Activated CD4-positive, alpha-beta T cell treated with anti-CD3 and anti-CD28 coated beads for 1 hour (primary cell): Measurements from ENCODE around the gene OGFOD3.
"Not testable (repeated sequence)": the region's sequence is repeated elsewhere in the genome, so short reads cannot be mapped to it uniquely, and the experiment has no call there.

Experiments used
- DNase-seq: peaks from one replicate; pipeline ENCODE4 v3.0.0-alpha.2; 2020

The OGFOD3 gene

DNA sequence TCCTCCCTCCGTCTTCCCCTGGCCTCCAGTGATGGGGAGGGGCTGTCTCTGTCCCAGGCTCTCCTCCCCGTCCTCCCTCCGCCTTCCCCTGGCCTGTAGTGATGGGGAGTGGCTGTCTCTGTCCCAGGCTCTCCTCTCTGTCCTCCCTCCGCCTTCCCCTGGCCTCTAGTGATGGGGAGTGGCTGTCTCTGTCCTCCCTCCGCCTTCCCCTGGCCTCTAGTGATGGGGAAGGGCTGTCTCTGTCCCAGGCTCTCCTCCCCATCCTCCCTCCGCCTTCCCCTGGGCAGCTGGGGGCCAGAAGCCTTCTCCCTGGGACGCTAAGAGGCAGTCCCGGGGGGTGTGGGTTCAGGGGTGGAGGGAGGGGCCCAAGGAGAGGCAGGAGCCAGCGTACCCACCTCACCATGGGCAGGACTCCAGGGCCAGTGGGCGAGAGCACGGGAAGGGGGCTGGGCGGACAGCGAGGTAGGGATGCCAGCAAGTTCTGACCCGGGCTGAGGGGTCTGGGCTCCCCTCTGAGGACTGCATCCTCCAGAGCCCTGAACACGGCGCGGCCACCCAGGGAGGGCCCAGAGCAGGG lies 32.0 kb downstream of the OGFOD3 start:
- no peak for DNase-seq

GRCh38 chr17:82385559-82386254 lies 32.7 kb downstream of the OGFOD3 start:
- no peak for DNase-seq

GRCh38 chr17:82384730-82385481 lies 33.5 kb downstream of the OGFOD3 start:
- DNase-seq: no peak

DNA sequence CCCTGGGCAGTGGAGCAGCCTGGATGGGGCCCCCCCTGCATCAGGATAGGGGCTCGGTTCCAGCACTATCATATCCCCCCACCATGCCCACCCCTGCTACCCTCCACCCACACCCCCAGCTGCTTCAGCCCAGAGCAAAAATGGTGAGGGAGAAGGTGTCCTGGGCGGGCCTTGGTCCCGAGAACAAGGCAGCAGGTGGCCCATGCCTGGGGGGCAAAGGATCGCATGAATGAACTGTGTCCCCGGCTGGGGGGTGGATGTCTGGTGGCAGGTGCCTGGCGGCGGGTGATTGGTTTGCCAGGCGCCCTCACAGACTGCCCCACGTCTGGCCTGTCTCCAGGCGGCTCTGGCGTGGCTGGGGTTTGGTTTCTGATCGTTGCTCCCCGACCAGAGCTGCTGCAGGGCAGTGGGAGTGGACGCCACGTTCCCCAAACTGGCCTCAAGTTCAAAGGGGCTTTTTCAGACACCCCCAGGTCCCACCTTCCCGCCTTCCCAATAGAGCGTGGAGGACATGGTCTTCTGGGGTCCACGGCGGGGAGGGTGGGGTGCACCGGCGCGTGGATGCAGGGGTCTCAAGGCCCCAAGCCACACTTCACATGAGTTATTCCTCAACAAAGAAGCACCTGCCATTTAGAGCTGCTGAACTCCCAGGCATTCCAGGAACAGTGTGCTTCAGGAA lies 34.2 kb downstream of the OGFOD3 start:
- DNase-seq: no peak

DNA sequence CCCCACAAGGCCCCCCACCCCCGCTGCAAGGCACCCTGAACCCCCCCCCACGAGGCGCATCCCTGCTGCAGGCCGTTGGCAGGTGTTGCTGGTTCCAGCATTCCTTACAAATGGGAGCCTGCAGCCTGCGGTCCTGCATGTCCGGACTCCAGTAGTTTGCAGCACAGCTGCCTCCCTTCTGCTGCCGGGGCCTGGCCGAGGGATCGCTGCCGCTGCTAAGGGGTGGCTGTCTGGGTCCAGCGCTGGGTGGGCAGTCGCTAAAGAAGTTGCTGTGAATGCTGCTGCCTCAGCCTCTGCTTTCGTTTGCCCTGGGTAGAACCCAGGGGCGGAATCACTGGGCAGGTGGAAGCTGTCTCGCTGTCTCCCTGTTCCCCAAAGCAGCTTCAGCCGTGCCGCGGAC lies 35.0 kb downstream of the OGFOD3 start:
- no peak for DNase-seq

DNA sequence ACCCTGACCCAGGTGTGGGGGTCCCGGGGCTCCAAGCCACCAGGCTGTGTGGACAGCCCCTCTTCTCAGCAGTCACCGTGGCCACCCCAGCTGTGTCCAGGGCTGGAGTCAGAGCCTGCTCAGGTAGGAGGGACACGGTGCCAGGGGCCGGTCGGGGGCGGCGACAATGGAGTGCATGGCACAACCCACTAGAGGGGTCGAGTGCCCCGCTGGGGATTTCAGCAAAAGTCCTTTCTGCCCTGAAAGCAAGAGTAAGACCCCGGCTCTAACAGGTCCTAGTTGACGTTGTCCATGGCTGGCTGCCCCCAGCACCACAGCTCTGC lies 35.5 kb downstream of the OGFOD3 start:
- DNase-seq: no peak

DNA sequence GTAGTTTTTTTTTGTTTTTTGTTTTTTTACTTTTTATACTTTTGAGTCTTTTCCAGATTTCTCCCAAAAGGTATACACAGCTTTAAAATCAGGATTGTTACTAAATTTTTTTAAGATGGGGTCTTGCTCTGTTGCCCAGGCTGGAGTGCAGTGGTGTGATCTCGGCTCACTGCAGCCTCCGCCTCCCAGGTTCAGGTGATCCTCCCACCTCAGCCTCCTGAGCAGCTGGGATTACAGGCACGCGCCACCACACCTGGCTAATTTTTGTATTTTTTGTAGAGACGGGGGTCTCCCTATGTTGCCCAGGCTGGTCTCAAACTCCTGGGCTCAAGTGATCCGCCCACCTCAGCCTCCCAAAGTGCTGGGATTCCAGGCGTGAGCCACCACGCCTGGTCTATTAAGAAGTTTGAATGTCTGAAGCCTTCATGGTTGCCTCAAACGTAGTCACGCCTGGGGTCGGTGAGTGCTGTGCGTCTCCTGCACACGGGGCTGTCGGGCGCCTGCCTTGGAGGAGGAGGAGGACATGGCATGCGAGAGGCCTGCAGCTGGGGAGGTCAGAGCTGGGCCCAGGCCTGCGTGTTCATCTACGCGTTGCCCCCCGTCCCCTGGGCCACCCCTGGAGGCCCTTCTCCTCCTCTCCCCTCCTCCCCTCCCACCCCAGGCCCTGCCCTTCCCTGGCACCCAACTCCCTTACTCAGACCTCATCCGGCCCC lies 36.0 kb downstream of the OGFOD3 start:
- not testable (repeated sequence) for DNase-seq

- not testable (repeated sequence) for DNase-seq
Observed at GRCh38 chr17:82381703-82382009, 36.7 kb downstream of the OGFOD3 start.

DNA sequence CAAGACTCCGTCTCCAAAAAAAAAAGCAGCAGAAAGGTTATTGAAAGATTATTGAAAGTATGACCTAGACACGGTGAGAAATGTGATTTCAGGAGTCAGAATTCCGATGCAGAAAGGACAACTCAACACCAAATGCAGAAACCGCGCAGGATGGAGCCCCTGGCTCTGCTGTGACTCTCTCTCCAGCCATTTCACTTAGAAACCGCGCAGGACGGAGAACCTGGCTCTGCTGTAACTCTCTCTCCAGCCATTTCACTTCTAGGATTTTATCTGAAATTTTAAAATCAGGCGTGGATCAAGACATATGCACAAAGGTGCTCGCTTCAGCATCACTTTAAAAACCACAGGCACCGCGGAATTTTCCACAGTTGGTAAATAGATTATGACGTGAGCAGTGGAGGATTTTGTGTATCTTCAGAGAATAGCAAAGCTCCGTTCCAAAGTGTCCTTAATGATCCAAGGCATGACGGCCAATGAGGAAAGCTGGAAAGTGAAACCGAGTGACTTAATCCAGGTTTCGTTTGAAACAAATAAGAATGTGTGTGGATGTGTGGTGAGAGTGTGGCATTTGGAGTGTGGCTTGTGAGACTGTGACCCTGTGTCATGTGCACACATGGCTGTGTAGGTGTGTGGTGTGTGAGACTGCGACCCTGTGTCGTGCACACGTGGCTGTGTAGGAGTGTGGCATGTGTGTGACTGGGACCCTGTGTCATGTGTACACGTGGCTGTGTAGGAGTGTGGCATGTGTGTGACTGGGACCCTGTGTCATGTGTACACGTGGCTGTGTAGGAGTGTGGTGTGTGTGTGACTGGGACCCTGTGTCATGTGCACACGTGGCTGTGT lies 37.3 kb downstream of the OGFOD3 start:
- no peak for DNase-seq

DNA sequence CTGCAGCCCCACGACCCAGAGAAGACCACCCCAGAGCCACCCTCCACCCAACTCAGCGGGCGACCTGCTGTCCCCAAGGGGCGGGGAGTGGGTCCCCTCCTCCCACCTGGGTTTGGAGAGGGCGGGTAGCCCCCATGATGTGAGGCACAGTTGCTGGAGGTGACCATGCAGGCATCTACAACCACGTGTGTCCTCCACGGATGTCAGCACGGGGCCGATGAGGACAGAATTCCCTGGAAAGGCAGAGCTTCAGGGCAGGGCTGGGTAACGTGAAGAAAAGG lies 39.7 kb downstream of the OGFOD3 start:
- no peak for DNase-seq

- DNase-seq: no peak
Observed at GRCh38 chr17:82377924-82378740, 40.3 kb downstream of the OGFOD3 start.

- DNase-seq: not testable (repeated sequence)
Observed at GRCh38 chr17:82377294-82377693, 41.1 kb downstream of the OGFOD3 start.

- DNase-seq: no peak
Observed at GRCh38 chr17:82376042-82376730, 42.2 kb downstream of the OGFOD3 start.

DNA sequence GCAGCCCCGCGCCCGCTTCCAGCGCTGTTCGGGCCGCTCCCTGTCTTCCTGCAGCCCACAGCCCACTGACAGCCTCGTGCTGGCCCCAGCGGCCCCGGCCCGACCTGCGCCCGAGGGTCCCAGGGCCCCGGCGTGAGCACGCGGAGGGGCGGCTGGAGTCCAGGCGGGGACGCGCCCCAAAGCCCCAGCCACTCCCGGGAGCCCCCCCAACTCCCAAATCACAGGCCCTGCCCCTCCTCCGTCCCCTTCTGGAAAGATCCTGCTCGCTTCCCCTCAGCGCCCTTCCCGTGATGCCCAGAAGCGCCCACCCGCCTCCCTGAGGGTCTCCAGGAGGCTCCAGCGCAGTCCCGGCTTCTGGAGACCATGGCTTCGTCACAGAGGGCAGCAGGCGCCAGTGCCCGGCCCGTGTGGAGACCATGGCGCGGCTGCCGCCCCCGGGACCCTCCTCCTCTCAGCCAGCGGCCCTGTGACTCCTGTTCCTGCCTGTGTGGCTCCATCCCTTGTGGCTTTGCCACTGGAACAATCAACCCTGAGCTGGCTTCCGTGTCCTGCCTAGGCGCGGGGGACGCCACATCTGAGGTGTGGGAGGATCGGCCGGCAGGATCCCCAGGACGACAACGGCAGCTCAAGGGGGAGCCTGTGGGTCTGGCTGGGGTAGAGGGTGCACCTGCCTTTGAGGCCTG lies 42.9 kb downstream of the OGFOD3 start:
- no peak for DNase-seq

DNA sequence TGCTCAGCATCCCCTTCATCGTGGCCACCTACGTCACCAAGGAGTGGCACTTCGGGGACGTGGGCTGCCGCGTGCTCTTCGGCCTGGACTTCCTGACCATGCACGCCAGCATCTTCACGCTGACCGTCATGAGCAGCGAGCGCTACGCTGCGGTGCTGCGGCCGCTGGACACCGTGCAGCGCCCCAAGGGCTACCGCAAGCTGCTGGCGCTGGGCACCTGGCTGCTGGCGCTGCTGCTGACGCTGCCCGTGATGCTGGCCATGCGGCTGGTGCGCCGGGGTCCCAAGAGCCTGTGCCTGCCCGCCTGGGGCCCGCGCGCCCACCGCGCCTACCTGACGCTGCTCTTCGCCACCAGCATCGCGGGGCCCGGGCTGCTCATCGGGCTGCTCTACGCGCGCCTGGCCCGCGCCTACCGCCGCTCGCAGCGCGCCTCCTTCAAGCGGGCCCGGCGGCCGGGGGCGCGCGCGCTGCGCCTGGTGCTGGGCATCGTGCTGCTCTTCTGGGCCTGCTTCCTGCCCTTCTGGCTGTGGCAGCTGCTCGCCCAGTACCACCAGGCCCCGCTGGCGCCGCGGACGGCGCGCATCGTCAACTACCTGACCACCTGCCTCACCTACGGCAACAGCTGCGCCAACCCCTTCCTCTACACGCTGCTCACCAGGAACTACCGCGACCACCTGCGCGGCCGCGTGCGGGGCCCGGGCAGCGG lies 43.6 kb downstream of the OGFOD3 start:
- DNase-seq: no peak

DNA sequence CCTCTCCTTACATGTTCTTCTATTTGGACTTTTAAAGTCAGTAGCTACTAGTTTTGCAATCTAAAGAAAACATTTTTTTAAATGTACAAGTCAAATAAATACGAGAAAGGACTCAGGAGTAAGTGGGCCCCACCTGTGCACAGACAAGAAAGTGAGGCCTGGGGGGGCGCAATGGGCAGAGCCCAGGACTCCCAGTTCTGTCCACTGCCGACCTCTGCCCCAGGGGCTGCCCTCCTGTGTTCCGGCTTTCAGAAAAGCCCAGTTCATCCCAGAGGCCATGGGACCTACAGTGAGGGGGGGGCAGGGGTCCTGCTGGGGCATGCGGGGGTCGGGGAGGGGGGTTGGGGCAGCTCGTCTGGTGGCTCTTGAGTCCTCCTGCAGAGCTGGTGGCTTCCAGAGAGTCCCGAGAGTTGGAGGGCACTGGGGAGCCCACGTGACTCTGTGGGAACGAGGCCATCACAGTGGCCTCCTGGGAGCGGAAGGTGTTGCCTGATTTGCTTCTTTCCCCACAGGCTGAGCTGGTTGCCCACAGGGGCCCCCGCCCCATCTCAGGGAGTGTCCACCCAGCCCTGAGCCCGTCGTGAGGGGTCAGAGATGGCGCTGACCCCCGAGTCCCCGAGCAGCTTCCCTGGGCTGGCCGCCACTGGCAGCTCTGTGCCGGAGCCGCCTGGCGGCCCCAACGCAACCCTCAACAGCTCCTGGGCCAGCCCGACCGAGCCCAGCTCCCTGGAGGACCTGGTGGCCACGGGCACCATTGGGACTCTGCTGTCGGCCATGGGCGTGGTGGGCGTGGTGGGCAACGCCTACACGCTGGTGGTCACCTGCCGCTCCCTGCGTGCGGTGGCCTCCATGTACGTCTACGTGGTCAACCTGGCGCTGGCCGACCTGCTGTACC lies 44.4 kb downstream of the OGFOD3 start:
- DNase-seq: no peak

DNA sequence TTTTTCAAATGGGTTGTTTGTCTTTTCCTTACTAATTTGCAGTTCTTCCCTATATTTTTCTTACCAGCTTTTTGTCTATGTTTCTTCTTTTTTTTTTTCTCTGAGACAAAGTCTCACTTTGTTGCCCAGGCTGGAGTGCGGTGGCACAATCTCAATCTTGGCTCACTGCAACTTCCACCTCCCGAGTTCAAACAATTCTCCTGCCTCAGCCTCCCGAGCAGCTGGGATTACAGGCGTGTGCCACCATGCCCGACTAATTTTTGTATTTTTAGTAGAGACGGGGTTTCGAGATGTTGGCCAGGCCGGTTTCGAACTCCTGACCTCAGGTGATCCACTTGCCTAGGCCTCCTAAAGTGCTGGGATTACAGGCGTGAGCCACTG lies 45.3 kb downstream of the OGFOD3 start:
- not testable (repeated sequence) for DNase-seq

DNA sequence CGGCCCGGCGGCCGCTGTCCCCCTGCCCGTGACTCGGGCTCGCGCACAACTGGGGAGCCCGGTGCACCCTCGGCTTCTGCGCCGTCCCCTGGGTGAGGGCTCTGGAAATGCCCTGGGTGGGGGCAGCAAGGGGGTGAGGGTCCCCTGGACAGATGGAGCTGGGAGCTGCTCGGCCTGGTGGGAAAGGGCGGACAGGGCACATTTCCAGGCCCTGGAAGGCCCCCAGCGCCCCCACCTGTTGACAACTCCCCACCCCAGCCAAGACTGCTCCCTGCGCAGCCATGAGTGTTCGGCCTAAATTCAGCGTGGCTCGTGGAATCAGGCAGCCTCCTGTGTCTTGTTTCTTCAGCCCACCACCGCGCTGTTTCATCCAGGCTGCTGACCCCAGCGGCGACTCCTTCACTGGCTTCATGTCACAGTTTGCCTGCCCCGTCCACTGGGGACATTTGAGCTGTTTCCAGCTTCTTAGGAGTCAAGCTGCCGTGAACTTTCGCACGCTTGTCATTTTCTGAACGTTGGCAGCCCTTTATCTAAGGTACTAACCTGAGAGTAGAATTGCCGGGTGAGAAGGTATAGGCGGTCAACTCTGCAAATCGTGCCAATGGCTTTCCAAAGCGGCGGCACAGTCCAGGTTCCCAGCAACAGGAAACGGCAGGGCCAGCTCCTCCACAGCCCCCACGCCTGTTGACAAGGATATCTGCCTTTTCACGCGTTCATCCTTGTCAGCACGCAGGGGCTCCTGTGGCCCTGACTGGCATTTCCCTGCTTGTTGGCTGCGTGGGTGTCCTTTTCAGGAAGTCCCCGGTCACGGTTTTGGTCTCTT lies 45.9 kb downstream of the OGFOD3 start:
- DNase-seq: no peak
